GM18873 (cell line): ENCODE data around the gene CNTNAP2.

Experiments
- ATAC-seq: cut with Tn5 transposase; IDR thresholded peaks from one replicate; pipeline ENCODE4 v1.9.1; 2021; ENCODE audit warnings: mild to moderate bottlenecking, moderate library complexity, moderate number of reproducible peaks; ENCODE audit not compliant: unreplicated experiment, low FRiP score

Gene CNTNAP2

DNA sequence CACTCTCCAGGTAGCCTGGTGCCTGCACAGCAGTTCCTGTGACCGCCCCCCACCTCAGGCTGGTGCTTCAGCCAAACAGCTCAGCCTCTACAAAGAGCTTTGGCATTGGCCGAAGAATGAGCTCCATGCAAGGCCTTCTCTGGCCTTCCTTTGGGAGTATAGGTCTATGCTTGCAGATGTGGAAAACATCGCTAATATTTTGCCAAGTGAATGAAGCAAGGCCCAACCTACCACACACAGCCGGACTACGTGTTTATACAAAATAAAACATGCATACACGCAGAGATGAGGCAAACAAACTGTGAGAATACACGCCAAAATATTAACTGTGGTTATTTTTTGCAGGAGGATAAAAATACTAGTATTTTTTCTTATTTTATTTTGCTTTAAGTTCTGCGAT, 2057.8 kb downstream of the CNTNAP2 start:
- no peak for ATAC-seq

DNA sequence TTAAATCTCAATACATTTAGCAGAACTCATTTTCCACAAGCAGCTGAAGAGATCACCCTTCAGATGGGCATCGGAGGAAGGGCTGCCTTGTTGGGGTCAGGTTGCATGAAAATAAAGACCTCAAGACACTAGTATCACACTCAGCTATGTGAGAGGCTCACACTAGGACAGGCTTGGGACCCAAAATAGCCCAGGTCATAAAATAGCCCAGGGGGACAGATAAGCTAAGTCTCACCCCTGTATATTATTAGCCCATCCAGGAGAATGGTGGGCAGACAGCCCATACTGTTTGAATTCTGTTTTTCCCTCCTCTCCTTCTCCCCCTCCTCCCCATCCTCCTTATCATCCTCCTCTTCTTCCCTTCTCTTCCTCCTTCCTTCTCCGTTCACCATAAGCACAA, 2058.9 kb downstream of the CNTNAP2 start:
- no peak for ATAC-seq

DNA sequence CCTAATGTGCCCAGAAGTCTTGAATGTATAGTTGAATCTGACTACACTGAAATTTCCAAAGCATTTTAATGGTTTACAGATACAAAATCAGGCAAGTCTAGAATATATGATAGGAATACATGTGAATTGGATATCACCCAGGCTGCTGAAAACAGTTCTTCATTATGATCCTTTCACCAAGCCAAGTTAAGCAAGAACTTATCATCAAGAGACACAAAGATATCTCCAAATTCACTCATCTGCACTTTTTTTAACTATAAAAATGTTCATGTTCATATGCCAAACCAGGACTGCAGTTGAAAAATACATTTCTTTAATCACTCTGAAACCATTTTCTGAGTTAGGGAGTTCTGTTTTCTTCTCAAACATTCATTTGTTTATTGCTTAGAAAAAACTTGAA, 2061.4 kb downstream of the CNTNAP2 start:
- no peak for ATAC-seq

DNA sequence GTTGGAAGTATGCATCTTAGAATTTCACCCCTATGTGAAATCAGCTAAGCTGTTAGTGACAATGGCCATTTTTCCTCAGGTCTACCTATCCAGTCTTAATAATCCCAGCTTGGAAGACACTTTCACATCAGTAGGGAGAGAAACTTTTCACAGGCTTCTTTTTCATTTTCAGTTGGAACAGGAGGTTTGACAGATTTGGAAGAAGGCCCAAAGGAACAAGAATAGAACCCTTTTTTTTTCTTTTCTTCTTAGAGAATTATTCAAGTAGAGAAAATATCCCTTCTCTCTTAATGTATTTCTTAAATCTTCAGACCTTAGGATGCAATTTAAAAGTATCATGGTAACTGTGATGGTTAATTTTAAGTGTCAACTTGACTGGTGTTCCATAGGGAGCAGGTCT, 2063.5 kb downstream of the CNTNAP2 start:
- ATAC-seq = no peak

DNA sequence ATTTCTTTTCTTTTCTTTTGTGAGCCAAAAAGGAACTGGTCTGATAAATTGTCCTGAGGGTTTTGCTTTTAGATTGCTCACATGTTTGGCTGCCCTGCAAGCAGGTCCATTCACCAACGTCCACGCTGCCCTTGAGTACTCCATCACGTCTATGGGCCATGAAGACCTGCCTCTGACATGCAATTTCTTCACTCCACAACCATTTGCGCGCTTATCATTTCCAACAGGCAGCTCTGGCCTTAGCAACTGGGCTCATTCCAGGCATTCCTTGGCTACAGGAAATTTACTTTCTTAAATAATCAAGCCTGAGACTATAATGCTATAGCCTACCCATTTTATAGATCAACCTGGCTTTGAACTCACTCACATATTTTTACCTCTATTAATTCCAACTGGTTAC, 2065.7 kb downstream of the CNTNAP2 start:
- ATAC-seq = no peak

DNA sequence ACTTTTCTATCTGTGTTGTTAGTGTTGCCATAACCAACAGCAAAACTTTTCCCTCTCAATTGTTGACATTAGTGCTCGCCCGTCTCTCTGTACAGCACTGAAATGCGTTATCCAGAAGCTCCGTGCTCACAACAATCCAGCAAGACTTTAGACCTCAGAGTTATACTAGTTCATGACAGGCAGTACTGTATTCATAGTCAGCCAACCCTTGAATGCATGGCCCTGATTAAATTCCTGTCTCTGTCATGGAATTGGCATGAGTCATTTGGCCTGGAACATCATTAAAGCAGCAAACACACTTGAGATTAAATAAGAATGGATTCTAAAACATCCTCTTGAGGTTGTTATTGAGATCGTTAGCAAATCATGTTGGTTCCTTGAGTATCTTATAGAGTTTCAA, 2068.4 kb downstream of the CNTNAP2 start:
- ATAC-seq = no peak

DNA sequence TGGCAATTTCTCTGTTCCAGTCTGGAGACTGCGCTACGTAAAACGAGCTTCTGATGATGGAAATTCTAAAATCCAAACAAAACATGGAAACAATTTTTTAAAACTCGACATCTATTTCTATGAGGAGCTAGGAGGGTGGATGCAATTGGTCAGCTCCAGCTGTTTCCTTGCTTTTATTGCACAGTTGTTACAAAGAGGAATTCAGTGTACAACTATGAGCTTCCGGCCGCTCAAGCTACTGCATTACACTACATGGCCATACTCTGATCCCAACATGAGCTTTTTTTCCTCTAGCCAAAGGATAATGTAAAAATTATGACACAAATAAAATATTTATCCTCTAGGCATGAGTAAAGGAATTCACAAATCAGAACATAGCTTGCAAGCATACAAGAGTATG, 2070.9 kb downstream of the CNTNAP2 start:
- ATAC-seq = no peak

DNA sequence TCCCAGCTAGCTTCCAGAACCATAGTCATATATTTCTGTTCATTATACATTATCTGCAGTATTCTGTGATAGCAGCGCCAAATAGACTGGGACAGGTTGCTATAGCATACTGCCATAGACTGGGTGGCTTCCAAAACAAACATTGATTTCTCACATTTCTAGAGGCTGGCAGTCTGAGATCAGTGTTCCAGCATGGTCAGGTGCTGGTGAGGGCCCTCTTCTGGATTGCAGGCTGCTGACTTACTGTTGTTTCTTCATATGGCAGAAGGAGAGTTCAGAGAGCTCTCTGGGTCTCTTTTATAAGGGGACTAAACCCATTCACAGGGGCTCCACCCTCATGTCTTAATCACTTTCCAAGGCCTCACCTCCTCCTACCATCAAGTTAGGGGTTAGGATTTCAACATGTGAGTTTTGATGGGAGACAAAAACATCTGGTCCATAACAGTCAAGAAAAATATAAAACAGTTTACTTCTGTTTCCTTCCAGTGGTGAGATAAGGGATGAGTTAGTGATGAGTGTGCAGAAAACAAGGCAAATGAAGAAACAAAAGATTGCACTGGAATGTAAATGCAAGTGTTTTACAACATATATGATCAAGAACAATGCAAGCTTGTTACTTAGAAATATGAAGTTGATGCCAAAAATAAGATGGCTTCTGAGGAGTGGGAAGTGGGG, 2074.9 kb downstream of the CNTNAP2 start:
- ATAC-seq = no peak

DNA sequence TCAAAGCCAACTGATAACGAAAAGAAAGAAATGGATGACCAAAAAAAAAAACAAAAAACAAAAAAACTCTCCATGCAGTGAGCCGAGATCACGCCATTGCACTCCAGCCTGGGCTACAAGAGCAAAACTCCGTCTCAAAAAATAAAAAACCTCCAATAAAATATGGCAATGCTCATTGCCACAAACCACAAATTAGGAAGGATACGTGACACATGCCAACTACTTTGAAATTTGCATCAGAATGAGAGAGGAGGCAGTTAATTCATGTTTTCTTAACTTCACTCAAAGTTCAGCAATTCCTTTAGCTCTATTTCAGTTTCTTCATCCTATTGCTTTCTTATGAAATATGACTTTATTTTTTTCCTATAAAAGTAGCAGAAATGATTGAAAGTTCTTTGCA, 2075.9 kb downstream of the CNTNAP2 start:
- ATAC-seq = no peak

DNA sequence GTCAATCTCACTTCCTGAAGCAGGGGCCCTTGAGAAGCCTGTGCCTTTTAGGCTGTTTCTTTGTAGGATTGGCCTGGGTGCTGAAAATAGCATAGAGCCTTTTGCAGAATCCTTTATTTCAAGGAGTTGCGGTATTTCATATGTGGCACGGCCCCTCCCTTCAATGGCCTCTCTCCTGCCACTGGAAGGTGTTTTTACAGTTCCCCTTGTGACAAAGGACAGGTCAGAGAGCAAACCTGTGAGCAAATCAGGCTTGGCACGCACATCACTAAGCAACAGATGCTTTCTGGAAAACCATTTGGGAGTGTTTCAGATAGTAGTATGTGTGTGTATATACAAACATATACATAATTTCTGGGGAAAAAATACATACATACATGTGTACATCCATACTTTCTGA, 2085.4 kb downstream of the CNTNAP2 start:
- ATAC-seq = no peak

DNA sequence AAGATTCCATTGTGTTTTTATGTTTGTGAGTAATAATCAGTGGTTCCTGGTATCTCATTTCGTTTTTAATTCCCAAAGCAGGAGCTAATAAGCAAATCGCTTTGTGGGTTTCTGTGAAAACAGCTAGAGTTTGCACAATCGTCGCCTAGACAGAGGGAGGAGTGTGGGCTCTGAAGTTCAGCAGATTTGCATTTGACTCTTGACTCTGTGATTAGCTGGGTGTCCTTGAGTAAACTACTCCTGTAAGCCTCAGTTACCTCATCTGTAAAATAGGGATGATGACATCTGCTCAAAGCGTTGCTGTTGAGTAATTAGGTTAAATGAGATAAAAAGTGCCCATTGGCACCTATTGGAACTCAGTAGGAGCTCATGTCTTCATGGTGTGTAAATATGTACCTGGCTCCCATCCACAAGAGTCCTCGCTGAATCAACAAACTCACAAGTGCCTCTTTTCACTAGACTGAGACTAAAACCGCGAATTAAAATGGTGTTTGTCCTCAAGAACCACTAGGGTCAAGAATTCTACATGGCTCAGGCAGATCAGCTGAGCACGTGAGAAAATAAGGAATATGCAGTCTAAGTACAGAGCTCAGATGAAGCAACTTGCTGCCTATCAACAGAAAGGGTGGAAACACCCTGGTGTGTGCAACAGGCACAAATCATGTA, 2088.2 kb downstream of the CNTNAP2 start:
- no peak for ATAC-seq

DNA sequence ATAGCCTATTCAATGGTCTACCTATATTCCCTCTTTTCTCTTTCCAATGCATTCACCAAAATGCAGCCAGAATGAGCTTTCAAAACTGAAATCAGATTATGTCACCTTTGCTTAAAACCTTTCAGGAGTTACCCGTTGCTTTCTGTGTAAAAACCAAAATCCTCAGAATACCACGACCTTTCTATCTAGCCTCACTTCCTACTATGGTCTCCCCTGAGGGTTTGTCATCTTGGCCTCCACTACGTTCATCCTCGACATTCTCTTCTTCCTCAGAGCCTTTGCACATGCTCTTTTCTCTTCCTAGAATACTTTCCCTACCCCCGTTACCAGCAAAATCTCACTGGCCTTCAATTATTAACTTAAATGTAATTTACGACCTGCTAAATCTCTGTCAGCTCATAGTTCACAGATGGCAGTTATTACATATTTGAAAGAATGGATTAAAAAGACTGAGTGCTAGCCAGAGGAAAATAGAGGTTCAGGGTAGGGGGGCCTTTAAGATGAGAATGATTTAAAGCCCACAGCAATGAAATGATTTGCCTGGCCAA, 2093.1 kb downstream of the CNTNAP2 start:
- no peak for ATAC-seq

DNA sequence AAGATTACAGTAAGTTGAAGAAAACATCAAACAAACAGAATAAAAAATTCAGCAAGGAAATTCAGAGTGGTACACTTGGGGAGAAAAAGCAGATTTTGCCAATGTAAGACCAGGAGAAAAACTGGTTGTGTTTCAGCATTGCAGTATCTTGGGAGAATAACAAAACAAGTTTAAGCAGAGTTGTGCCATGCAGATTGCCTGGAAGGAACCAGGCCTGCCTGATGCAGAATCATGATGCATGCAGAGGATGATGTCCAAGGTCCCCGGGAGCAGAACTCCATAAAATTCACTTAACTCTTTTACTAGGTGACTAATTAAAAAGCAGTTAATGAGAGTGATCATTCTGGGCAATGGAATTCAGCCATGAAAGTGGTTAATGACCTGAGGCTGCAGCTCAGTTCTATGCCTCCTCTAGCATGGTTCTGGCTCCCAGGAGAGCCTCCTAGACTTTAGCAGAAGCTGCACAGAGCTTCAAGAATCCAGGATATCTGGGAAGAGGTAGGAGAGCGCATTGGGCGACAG, 2094.3 kb downstream of the CNTNAP2 start:
- no peak for ATAC-seq

DNA sequence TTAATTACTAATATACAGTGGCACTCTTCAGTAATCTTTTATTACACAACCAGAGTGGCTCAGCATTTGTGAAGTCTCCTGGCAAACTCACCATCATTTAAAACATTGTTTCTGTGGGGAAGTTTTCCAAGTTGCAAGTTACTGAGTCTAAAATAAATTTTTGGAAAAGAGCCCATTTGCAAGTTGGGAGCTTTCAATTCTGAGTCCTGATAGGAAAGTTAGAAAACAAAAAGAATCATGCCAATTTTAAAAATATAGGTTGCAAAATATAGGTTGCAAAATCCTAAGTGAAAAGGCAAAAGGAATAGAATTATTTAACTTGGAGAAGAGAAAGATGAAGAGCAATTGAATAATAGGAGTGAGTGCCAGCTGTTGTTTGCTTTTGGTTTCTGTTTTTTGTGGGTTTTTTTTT, 2095.1 kb downstream of the CNTNAP2 start:
- ATAC-seq = no peak

DNA sequence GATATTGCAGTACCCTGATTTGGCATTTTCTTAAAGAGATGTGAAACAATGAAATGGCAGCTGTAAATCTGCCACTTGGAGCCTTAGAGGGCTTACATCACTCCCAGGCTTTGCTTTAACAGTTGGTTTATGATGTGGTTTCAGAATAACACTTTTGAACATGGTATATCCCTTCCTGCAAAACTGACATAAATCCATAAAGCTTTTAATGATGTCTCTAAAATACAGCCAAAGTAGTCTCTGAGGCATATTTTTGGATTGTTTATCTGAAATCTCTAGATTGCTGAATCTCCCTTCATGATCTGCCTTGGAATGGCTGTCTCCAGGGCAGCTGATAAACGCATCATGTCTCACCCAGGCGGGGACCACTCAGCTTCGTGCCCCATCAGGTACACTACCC, 2096.1 kb downstream of the CNTNAP2 start:
- no peak for ATAC-seq

DNA sequence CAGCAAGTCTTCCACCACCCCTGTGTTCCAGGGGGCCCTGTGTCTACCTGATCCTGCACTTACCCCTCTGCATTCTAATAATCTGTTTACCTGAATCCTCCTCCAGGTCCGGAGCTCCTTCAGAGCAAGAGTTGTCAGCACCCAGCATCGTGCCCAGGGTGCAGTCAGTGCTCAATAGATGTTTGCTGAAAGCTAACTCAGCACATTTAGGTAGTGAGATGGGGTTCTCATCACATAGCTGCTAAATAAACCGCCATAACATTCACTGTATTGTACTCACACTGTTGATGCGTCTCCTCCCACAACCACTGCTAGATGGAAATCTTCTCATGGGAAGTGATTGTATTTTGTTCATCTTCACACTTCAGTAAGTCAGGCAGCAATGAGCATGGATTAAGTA, 2097.5 kb downstream of the CNTNAP2 start:
- no peak for ATAC-seq

DNA sequence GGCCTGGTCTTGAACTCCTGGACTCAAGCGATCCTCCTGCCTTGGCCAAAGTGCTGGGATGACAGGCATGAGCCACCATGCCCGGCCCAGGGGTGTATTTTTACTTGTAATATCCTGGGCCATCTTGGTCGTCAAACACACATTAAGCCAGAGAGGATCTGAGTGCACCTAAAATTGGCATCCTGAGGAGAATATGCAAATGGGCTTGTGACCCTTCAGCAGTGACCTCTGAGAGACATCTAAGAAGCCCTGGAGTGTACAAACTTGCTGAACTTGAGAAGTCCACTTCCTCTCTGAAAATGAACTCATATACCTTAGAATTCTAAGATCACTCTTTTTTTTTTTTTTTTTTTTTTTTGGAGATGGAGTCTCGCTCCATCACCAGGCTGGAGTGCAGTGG, 2102.0 kb downstream of the CNTNAP2 start:
- no peak for ATAC-seq

DNA sequence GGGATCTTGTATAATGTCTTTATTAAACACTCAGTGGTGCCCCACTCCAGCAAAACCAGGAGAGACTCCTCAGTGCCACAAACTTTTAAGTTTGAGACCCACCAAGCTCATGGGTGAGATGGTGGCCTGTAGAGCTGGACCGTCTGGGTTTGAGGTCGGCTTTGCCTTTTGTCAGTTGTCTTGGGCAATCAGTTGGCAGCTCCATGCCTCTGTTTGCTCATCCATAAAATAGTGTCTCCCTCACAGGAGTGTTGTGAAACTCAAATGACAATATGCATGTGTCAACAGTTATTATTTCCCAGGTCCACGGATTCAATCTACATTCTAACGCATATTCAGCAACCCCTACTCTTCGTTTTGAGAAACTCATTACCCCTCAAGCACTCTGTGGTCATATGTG, 2106.1 kb downstream of the CNTNAP2 start:
- no peak for ATAC-seq

DNA sequence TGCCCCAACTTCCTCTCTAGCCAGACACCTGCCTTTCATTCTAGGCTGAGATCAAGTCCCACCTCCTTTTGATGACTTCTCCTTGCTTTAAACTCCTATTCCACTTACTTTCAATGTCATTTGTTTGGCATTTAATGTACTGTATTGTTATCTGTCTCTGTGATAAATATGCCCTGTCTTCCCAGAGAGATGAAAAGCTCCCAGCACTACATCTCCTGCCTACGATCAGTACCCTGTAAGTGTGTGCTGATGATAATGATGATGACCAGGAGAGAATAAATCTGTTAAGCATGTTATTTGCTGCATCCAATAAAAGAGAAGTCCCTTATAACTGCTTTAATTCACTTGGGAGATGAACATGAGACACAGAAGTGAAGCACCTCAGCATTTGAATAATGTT, 2106.6 kb downstream of the CNTNAP2 start:
- no peak for ATAC-seq

DNA sequence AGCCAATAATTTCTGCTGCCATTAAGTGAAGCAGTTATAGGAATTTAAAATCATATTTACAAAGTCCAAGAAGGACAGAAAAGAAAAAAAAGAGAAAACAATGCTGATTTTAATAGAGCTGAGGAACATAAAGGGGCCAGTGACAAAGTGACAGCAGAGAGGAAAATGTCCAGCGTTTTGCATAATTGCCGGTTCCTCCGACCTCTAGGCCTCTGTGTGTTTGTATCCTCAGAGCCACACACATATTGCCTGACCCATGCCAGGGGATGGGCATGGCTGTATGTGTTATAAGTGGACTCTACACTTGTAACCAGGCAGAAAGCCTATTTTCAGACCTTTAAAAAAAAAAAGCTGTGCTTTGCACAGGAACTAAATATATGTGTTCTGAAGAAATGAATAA, 2107.1 kb downstream of the CNTNAP2 start:
- ATAC-seq = no peak

DNA sequence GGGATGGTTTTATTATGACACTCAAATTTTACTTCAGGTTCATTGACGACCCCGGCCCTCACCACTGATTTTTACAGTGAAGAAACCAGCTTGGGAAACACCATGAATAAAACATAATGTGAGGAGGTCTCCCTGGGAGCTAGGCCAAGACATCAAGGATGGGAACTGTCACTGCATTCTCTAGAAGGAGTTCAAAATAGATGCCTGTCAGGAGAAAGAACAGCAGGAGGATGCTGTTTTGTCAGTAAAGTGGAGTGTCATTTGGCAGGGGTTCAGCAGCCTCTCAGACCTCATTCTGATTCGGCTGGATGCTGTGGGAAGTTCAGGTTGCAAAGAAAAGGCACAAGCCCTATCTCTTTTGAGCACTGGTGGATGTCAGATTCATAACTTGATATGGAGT, 2113.7 kb downstream of the CNTNAP2 start:
- no peak for ATAC-seq

DNA sequence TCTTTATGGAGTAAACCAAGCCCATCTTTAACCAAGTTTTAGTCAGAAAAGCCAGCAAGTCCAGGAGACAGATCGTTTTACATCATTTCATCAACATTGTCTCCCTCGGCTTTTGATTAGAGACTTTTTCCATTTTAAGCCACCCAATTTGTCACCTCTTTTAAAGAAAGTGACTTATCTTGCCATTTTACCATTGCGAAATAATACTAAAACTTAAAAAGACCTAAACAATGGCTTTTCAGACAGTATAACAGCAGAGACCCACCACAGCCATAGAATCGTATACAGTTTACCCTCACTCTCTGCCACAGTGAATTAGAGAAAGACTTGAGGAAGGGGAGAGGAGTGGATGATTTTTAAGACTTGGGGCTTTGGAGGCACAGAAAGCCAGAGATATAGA, 2114.3 kb downstream of the CNTNAP2 start:
- ATAC-seq = no peak
